GM10266 (cell line): ENCODE results near the gene CDC34.

ENCODE experiments used
- DNase-seq: peaks from one replicate; pipeline ENCODE4 v3.0.0; 2012; ENCODE audit errors: extremely low spot score
- TF ChIP-seq, protein P1 (sequence below): IDR thresholded peaks from 2 replicates; pipeline ENCODE4 v1.5.1; 2012; ENCODE audit warnings: mild to moderate bottlenecking, low read depth; ENCODE audit not compliant: control insufficient read depth, insufficient read depth; ENCODE audit errors: missing control alignments

Gene CDC34

DNA sequence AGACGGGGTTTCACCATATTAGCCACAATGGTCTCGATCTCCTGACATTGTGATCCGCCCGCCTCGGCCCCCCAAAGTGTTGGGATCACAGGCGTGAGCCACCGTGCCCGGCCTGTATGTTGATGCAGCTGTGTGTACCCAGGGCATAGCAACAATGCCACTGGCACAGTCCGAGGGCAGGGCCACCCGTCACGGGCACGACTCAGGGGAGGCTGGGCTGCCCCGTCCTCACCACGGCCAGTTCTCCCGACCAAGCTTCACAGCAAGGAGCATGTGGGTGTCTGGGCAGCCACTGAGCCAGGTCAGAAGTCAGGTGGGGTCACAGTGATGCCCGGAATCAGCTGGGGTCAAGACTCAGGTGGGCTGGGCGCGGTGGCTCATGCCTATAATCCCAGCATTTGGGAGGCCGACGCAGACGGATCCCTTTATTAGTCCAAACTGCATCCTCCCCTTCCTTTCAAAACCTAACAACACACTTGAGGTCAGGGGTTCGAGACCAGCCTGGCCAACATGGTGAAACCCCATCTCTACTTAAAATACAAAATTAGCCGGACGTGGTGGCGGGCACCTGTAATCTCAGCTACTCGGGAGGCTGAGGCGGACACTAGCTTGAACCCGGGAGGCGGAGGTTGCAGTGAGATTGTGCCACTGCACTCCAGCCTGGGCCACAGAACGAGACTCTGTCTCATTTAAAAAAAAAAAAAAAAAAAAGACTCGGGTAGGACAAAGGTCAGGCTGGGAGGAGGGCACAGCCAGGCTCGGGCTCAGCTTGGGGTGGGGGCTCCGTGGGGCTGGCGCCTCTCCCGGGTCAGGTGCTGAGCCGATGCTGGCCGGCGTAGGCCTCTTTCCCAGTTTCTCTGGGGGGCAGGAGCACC, 1.2 kb upstream of the CDC34 start:
- DNase-seq = no peak
- TF ChIP-seq, protein P1, sequence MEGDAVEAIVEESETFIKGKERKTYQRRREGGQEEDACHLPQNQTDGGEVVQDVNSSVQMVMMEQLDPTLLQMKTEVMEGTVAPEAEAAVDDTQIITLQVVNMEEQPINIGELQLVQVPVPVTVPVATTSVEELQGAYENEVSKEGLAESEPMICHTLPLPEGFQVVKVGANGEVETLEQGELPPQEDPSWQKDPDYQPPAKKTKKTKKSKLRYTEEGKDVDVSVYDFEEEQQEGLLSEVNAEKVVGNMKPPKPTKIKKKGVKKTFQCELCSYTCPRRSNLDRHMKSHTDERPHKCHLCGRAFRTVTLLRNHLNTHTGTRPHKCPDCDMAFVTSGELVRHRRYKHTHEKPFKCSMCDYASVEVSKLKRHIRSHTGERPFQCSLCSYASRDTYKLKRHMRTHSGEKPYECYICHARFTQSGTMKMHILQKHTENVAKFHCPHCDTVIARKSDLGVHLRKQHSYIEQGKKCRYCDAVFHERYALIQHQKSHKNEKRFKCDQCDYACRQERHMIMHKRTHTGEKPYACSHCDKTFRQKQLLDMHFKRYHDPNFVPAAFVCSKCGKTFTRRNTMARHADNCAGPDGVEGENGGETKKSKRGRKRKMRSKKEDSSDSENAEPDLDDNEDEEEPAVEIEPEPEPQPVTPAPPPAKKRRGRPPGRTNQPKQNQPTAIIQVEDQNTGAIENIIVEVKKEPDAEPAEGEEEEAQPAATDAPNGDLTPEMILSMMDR = no peak

DNA sequence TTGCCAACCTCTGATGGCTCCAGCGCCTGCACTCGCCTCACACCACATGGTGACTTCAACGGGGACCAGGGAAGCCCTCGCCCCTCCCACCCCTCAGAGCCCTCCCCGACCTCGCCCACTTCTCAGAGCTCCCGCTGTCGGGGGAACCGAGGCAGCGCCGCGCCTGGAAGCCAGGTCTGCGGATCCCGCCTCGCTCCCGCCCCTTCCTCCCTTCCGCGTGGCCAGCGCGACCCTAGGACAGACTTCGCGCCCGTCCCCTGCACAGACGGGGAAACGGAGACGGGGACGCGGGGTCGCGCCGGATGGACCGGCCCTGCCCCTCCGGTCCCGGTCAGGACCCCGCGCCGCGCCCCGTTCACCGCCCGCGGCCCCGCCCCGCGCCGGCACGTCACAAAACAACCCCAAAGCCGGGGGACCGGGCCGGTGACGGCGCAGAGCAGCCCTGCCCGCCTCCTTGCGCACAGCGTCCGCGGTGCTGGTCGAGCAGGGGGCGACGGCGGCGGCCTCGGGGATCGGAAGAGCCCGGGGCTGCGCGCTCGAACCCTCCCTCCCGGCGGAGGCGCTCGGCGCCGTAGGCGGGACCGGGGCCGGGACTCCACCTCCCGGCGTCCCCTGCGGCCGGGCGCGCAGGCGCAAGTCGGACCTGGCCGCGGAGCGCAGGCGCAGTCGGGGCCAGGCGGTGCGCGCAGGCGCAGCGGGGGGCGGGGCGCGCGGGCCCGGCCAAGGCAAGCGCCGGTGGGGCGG, 379 bp upstream of the CDC34 start:
- DNase-seq = peak; percentile 100
- TF ChIP-seq, protein P1 = peak; percentile 11

DNA sequence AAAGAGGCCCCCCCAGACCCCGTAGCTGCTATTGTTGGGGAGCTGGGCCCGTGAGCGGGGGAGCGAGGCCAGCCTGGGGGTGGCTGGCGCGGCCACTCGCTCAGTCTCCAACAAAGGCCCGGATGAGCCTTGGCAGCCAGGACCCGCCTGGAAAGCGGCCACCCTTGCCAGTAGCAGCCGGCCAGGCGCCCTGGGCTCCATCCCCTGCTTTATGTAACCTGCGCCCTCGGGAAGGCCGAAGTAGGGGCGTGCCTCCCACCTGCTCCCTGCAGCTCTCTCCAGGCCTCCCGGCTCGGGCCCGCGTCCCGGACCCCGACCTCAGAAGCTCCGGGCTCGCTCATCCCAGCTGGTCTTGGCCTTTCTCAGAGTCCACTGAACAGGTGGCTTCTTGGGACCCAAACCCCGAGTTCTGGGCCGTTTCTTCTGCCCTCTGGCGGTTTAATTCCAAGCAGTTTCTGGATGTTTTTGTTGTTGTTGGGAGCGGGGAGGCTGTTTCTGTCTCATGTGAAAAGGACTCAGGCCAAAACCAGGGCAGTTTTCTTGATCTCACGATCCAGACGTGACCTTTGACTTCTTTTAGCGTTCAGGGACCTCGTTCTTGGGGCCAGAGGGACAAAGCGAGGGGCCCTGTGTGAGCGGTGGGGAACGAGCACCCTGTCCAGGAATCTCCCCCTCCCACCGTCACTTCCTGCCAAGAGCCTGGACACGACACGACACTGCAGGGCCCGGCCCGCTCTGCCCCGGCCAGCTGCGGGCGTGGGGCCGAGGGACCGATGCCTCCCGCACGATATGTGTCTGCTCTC, 1.2 kb downstream of the CDC34 start:
- DNase-seq = peak; percentile 75
- TF ChIP-seq, protein P1 = peak; percentile 43

DNA sequence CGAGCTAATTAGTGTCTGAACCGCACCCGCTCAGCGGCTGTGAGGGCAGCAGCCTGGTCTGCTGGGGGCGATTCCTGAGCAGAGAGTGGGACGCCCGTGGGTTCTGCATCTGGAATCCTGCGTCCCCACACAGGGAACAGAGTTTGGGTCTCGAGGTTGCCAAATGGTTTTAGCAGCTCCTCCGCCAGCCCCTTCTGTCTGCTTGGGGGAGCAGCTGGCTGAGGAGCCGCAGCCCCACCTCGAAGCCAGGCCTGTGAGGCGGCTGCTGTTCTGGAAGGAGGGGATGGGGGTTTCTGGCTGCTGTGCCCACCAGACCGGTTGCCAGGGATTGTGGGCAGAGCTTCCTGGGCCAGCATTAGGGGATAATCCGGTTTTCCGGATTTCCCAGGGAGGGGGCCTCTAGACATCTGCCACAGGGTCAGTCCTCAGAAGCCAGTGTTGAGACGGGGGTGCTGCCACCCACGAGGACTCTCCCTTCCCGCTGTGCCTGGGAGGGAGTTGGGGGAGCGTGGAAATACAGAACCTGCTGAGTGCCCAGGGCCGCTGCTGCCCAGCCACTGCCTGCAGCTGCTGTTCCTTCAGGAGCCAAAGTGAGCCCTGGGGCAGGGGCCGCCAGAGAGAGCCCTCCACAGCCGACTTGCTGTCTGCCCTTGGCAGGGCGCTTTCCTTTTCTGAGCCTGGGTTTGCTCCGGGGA, 2.0 kb downstream of the CDC34 start:
- DNase-seq = no peak
- TF ChIP-seq, protein P1 = no peak

DNA sequence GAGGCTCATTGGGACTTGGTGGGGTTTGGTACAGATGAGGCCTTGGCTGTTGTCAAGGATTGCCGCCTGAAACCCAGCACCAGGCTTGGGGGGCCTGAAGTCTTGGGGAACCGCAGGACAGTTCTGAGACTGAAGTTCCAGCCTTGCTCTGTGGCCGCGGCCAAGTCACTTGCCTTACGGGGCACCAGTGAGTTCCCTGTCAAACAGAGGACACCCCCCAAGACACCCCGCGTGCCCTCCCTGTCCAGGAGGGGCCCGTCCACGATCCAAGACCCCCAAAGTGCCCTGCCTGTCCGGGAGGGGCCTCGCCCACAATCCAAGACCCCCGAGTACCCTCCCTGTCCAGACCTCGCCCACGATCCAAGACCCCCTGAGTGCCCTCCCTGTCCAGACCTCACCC, 2.5 kb downstream of the CDC34 start:
- TF ChIP-seq, protein P1 = no peak

DNA sequence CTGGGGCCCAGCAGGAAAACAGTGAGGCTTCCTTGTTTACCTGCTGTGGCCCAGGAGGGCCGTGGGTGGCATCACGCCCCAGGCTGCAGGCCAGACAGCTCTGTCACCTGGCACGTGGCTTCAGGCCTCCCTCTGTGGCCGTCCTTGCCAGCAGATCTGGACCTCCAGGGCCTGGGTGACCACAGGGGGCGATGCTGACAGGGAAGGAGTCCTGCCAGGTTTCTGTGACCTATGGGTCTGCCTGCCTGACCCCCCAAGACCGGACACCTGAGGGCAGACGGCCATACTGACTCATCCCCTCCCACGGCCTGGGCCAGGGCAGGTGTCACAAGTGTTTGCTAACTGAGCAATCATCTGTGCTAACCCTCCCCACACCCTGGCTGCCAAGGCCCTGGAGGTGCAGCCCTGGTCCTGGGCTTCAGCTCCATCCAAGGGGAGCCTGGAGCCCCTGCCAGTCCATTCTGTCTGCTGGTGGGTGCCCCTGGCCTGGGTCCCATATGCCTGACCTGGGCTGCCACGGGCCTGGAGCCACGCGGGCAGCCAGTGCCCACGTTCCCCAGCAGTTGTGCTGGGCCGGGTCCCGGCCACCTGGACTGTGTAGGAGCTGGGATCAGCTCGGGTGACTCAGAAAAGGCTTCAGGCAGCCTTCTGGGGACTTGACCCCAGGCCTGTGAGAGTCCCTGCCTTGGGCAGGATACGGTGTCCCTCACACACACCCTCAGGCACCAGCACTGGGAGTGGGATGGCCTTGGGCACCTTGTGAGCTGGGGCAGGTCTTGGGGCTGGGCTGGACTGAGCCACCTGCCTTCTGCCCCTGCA, 3.7 kb downstream of the CDC34 start:
- TF ChIP-seq, protein P1 = peak; percentile 14
- no peak for DNase-seq

More for the DNA sequence above, 2.5 kb downstream of the CDC34 start:
- DNase-seq = no peak
